HG02884 (cell line): ENCODE measurements around the gene ARMC3.
"Not testable (repeated sequence)": the region's sequence is repeated elsewhere in the genome, so short reads cannot be mapped to it uniquely, and the experiment has no call there.

Experiments
- ATAC-seq: cut with Tn5 transposase; IDR thresholded peaks from one replicate; pipeline ENCODE4 v1.9.1; 2021; ENCODE audit warnings: mild to moderate bottlenecking, moderate library complexity; ENCODE audit not compliant: unreplicated experiment

Gene ARMC3

GRCh38 chr10:23069019-23069815 lies 141.4 kb downstream of the ARMC3 start:
- ATAC-seq = no peak

- ATAC-seq = not testable (repeated sequence)
These were observed 142.4 kb downstream of the ARMC3 start for GRCh38 chr10:23070092-23070912.

GRCh38 chr10:23070913-23071218 lies 143.0 kb downstream of the ARMC3 start:
- ATAC-seq = no peak

- ATAC-seq = not testable (repeated sequence)
These were observed 144.7 kb downstream of the ARMC3 start for GRCh38 chr10:23072593-23072992.

- no peak for ATAC-seq
These were observed 145.7 kb downstream of the ARMC3 start for GRCh38 chr10:23073527-23073926.

GRCh38 chr10:23075672-23076071 lies 147.8 kb downstream of the ARMC3 start:
- no peak for ATAC-seq

- no peak for ATAC-seq
These were observed 150.3 kb downstream of the ARMC3 start for GRCh38 chr10:23078114-23078513.

GRCh38 chr10:23079700-23080099 lies 151.8 kb downstream of the ARMC3 start:
- no peak for ATAC-seq

- ATAC-seq = no peak
These were observed 152.4 kb downstream of the ARMC3 start for GRCh38 chr10:23080262-23080661.

GRCh38 chr10:23081221-23081750 lies 153.4 kb downstream of the ARMC3 start:
- no peak for ATAC-seq

- no peak for ATAC-seq
These were observed 154.0 kb downstream of the ARMC3 start for GRCh38 chr10:23081891-23082290.
